CD4-positive, alpha-beta T cell treated with Interleukin-17A for 1 hour (primary cell): Measurements from ENCODE around the gene AGR3.

ENCODE experiments used
- DNase-seq: peaks from one replicate; pipeline ENCODE4 v3.0.0-alpha.2; 2020

Gene AGR3

DNA sequence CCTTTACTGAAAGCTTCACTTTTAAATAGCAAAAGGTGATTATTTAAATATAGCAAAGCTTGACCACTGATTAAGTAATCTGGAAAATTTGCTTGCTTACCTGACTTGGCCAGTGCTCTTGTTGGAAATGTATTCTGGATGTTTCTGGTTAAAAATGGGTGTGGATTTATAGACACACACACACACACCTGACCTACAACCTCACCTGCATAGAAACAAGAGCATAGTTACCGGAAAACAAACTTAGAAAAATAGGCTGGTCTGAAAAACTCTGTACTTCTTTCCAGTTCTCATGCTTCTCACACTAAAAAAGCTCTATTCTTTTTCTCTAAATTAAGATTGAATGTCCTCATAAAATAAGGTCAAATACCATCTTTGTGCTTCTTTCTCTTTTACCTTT, at the start of gene AGR3:
Gene AGR3, minus strand, starts transcription at position 140 of the 400 bp plus-strand sequence. CDS start 3,365 bp downstream, outside the sequence.
- no peak for DNase-seq

DNA sequence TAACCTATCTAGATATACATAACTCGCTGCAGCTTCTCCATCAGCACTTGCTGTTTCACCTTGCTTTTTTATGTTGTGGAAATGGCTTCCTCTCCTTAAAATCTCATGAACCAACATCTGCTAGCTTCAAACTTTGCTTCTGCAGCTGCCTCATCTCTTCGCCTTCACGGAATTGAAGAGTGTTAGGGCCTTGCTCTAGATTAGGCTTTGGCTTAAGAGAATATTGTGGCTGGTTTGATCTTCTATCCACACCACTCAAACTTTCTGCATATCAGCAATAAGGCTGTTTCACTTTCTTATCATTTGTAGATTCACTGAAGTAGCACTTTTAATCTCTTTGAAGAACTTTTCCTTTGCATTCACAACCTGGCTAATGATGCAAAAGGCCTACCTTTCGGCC, 49.2 kb upstream of the AGR3 start:
- peak; percentile 4 for DNase-seq

DNA sequence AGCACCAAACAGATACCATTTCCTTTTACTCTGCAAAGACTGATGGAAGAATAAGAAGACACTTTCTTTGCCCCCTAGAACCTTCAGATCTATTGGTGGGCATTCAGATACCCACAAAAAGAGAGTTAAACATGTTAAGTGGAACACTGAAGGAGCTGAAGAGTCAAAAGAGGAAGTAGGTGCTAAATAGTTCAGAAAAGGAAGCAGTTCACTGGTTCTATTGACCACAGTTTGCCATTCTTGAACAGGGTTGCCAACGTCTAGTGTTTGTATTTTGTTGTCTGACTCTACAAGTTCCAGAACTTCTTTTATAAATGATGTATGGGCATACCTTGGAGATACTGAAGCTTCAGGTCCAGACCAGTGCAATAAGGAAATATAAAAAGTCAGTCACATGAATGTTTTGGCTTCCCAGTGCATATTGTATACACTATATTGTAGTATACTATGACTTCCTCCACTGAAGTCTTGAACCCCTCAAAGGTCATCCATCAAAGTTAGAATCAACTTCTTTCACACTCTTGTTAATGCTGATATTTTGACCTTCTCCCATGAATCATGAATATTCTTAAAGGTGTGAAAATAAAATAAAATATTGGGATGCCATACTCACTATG, 47.5 kb upstream of the AGR3 start:
- peak; percentile 9 for DNase-seq

DNA sequence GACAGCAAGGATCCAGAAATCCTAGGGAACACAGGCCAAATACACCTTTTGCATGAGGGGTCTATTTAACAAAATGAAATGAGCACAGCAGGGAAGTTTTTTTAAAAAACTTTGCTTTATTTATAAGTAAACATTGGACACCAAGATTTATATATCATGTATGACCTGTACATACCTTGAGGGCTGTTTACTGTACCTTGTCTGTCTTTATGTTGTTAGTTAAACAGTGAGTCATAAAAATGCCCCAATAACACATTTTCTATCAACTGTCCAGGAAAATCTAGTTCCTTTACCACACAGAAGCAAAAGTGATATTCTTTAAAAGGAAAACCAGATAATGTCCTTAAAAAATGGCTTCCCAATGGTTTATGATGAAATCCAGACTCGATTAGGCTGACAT, 45.1 kb upstream of the AGR3 start:
- DNase-seq, result no peak

DNA sequence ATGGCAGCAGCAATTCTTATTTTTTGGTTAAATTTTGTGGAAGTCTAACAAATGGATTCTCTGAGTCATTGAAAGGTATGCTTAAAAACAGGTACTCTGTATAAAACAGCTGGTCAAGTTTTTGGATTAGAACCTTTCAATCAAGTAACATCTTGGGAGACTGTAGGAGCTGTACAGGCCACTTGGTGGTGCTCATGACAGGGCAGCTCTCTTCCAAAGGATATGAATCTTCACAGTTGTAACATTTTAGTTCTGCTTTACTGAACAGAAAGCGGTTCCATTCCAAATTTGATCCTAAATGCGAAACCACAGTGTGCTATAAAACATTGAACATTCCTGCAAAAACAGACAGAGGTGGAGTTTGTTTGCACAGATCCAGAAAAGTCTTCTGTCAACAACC, 44.5 kb upstream of the AGR3 start:
- DNase-seq, result peak; percentile 12

DNA sequence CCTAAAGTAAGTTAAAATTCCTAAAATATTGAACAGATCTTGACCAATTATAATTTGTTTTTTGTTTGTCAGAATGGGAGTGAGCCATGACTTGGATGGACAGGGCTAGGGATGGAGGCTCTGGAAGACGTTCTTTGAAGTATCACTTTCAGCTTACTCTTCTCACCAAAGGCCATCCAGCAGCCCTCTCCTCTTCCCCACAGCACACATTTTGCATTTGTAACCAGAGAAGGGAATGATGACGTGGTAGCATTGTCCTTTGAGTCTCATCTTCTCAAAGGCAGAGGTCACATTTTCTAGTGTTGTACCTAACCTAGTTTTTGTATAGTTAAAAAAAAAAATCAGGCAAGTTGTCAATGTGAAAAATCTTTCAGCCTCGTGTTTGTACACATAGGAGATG, 43.8 kb upstream of the AGR3 start:
- DNase-seq, result no peak

DNA sequence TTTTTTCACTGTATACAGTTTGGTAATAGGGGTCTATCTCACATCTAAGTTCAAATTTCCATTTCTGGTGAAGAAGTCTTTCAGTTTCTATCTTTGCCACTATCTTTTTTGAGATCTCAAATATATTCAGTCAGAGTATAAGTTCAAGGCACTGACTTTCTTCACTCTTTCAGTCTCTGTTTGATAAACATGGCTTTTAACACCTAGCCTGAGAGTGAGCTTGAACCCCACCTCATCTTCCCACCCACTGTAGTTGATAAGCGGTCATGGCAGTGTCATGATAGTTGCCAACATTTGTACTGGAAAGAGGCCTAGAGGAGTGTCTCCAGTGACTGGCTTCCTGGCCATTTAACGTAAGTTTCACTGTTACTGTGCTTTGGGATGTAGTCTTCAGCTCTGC, 41.2 kb upstream of the AGR3 start:
- no peak for DNase-seq

DNA sequence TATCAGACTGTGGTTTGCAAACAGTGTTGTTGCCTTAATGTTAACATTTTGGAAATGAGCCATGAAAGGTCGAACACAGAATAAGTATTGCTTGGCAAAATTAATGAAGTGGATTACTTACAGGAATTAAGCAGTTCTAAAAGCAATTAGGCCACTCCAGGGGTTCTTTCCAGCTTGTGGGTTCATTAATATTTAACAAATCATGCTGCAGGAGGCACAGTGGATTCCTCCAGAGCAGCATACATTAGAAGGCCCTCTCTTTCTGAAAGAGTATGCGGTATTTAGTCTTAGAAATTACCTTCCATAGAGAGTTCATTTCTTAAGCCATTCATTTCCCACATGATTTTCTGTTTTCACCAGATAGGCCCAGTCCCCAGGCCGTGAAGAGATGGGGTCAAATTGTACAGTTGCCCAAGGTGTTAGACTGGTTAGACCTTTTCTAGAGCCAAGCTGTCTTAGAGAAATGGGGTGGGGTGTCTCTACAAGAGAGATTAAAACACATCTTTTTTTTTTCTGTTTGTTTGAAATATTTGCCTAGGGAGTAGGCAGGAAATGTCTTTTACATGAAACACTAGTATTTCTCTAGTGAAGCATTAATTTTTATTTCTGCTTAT, 40.0 kb upstream of the AGR3 start:
- no peak for DNase-seq

DNA sequence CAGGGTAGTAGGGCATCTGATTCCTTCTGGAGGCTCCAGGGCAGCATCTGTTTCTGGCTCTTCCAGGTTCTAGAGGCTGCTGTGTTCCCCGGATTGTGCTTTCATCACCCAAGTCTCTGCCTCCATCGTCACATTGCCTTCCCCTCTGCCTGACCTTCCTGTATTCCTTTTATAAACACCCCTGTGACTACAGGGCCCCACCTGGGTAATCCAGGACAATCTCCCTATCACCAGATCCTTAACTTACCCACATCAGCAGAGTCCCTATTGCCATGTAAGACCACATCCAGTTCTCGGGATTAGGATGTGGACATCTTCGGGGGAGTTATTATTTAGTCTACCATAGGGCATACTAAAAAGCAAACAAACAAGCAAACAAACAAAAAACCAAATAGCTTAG, 39.4 kb upstream of the AGR3 start:
- no peak for DNase-seq

DNA sequence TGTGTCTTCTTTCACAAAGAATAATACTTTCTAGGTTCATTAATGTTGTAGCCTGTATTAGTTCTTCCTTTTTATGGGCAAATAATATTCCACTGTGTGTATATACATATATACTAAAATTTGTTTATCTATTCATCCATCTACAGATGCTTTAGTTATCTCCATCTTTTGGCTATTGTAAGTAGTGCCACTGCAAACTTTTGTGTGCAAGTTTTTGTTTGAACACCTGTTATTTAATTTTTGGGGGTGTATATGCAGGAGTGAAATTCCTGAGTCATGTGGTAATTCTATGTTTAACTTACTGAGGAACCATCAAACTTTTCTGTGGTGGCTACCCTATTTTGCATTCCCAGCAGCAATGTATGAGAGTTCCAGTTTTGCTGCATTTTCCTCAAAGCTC, 37.7 kb upstream of the AGR3 start:
- DNase-seq, result no peak

DNA sequence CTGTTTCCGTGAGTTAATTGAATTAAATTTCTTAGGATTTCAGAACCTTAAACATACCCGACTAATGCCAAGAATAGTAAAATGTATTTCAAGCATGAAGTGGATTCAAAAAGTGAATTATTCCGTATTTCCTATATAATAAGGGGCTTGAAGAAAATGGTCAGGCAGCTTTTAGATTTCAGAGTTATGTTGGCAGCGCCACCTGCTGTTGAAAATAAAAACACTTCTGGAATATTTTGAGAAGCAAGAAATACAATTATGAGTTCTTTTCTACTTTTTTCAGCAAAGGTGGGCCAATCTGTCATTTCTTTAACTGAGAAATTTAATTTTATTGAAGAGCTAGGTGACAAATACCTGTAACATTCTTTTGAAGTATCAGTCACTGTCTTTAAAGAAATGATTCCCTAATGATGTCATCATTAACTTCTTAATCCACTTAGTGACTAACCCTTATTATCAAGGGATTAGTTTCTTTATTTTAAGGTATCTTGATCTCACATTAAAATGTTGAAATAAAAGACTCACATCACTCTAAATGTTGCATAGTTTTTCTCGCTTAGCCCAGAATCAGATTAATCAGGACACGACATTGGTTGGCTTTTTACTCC, 36.6 kb upstream of the AGR3 start:
- DNase-seq, result peak; percentile 34

DNA sequence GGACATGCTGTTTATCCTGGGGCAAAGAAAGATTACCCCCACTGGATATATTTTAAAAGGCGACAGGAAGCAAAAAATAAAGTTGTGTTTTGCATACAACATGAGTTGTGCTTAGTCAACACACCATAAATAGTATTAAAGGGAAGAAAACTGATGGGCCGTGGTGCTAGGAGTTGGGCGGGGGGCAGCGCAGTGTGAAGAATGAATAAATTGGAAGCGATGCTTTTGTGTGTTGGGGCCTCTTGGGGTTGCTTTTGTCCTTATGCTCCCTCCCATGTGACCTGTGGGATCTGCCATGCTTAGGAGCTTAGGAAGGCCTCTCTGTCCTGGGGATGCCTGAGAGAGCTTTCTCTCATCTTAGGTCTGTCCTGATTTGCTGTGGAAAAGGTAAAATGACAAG, 35.0 kb upstream of the AGR3 start:
- no peak for DNase-seq

DNA sequence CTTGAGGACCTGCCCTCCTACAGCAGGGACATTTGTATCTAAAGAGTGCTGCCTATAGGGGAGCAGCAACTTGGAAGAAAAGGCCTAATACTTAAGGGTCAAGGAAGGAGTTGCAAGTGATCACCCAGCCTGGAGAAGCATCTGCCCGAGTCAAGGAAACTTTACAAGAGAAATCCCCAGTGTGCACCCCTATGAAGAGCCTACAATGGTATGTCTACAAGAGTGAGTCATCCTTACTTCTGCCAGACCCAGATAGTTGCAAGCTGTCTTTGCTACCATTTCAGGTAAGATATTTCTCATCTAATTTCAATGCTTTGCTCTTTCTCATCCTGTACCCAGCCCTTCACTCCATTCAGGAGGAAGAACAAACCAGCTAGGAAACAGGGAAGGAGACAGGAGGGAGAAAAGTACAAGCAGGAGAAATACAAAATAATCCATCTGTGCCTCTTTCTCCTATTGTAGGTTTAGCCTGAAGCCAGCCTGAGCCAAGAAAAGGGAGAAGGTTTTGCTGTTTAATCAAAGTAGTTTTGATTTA, 34.4 kb upstream of the AGR3 start:
- no peak for DNase-seq

DNA sequence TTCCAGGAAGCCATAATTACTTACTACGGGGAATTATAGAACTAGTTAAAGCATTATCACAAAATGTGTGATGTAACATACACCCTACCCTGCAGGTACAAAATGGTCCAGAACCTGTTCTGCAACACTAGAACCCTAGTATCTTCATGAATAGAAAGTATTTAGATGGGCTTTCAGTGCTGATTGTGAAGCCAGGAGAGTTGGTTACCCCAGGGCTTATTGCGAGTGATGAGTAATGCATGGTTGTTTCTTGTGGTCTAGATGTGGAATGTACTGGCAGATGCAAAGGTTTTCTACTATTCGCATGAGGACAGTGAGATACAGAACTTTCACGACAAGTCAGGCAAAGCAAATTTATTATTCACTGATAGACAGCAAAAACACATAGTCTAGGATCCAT, 33.6 kb upstream of the AGR3 start:
- DNase-seq, result no peak

DNA sequence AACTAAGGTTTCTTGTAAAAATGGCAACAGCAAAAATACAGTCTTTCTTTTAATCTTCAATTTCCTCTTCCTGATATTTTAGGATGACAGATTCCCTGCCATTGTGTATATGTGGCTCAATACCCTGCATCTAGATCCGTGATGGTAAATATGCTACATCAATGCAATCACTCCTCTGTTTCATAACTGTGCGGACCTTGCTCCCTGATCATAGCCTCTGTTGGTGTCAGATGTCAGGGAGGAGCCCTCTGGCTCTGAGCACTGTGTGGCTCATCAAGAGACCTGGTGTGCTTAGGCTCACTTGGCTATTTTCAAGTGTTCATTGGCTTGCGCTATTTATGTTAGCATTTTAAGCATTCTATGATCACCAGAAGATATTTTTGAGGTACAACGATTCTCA, 33.0 kb upstream of the AGR3 start:
- no peak for DNase-seq

DNA sequence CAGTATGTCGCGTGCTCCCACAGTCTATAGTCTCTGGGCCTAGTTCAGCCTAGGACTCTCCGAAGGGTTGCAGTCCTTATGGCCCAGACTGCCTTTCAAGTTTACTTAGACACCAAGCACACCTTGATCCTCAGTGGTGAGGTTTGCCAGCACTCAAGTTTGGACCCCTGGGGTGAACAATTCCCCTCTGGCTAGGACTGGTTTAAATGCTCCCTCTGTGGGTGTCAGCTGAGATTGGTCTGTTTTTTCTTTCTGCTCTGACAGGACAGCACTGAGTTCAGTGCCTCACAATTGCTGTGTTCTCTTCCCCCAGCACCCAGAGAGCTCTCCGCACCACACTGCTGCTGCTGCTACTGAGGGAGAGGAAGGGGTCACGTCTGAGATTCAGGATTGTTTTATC, 31.9 kb upstream of the AGR3 start:
- DNase-seq, result no peak

DNA sequence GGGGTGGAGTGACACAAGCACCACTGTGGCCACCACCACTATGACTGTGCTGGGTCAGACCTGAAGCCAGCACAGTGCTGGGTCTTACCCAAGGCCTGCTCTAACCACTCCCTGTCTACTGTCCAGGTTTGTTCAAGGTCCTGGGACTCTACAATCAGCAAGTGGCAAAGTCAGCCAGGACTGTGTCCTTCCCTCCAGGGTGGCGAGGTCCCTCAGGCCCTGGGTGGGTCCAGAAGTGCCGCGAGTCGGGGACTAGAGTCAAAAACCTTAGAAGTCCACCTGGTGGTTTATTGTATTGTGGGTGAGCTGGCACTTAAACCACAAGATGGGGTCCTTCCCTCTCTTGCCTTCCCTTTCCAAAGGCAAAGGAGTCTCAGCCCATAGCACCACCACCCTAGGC, 30.8 kb upstream of the AGR3 start:
- no peak for DNase-seq

DNA sequence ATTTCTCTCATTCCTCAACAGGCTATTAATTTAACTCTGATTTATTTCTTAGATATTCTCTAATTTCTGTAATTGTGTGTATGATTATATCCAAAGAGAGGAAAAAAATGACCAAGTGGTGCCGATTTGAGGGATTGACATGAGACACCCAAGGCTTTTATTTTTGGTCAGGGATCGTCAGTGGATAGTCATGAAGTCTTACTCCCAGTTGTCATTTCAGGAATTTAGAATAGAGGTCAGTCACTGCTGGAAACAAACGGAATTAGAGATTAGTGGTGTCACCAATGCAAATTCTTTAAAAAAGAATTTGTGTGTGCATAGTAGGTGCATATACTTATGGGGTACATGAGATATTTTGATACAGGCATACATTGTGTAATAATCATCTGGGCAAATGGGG, 26.8 kb upstream of the AGR3 start:
- no peak for DNase-seq

DNA sequence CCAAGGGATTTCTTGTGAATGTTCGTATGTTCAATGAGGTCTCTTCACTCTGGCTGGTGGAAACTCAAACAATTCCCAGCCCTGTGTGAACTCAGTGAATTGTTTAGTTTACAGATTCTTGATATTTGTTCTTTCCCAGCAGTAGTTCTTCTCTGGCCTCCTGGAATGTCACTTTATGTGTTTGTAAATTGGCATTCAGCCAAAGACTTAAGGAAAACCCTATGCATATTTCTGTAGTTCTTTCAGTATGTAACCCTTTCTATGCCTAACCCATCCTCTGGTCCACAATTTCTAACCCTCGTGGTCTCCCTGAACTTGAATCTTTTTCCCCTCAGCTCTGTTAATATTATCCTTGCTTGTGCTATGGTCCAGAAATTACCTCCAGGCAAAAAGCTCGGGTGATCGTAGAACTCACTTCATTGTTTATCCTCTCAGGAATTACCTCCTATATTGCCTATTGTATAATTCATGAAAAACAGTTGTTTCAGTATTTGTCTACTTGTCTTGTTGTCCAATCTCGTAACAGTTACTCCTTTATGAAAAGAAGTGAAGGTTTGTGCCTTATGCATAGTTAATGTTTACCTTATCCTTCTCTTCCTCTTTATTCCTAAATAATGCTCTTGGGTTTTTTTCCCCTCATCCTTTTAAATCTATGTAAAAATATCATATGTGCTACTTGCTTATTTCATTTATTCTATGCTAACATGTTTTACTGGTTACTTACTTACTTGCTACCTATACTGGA, 23.7 kb upstream of the AGR3 start:
- no peak for DNase-seq

DNA sequence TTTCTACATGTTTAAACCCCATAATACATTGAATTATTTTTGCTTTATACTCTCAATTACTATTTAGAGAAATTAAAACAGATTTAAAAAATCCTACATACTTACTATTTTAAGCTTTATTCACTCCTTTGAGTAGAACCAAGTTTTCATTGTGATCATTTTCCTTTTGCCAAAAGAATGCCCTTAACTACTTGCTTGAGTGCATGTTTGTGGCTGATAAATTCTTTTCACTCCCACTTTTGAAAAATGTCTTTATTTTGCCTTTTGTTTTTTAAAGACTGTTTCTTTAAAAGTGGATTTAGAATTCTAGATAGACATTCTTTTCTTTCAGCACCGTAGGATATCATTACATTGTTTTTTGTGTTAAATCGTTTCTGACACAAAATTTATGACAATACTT, 22.3 kb upstream of the AGR3 start:
- DNase-seq, result no peak

DNA sequence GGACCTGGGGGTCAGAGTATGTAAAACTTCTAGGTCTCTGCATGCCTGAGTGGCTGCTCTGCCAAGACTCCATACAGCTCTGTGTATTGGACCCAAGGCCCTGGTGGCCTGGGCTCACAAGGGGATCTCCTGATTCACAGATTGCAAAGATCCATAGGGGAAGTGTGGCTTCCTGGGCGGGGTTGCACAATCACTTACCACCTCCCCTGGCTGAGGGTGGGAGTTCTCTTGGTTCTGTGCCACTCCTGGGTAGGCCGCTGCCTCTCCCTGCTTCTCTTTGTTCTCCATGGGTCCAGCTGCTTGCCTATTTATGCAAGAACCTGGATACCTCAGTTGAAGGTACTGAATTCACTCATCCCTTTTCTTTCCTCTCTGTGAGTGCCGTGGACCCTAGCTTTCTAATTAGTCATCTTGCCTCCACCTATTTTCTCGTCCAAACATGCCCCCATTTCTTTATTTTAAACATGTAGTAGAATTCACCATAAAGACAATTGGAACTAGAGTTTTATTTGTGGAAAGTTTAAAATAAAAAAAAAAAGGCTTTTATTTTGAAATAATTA, 18.5 kb upstream of the AGR3 start:
- no peak for DNase-seq

DNA sequence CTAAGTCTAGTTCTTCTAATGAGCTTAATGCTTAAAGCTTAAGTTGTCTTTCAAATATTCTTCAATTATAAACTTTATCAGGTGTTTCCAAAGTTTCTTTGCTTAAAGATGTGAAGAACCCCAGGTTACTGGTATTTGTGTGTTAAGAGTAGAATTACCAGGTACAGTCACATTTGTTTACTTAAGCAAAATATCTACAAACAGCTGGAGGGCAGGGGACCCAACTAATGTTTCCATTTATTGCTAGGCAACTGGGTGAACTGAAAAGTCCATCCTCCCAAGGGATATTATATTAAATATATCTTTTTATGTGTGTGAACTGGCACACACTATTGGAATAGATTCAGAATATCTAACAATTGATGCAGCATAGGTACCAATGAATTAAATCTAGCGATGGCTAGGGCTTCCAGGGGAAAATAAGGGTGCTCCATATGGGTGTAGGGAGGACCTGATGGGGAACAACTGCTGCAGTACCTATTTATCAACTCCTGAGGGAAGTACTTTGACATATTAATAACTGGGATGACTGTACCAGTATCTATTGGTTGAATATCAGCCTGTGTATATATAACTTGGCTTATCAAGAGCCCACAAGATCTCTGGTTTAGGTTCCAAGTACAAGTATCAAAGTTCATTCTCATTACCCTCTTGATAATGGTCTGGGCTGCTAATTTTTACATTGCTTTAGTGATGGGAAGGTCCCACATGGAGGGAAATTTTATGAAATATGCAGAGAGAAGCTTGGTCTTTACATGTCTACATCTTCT, 10.3 kb upstream of the AGR3 start:
- DNase-seq, result no peak

DNA sequence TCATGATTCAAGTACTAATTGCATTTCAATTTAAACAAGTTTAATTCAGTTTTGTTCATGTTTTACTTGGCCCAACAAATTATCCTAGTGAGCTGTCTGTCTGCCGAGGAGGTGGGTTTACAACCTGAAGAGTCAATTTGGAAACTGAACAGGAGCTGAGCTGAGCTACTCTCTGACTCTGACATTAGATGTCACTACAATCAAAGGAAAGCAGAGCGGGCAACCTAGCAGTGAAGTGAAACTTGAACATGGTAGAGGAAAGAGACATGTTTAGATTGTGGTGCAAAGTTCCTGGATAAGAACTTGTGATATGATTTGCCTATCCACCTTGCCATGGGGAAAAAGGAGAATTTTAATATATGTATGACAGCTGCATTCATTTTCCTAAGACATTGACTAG, 9.6 kb upstream of the AGR3 start:
- peak; percentile 50 for DNase-seq
